Stomach (tissue), 4 donors: Measurements from ENCODE around the gene RASIP1.
"Not testable (repeated sequence)": the region's sequence is repeated elsewhere in the genome, so short reads cannot be mapped to it uniquely, and the experiment has no call there.

Experiments used
- POLR2A ChIP-seq, 4 donors: fragments of 450-650 bp; IDR thresholded peaks; one replicate each; pipeline ENCODE4 v1.6.1; 2016; ENCODE audit warnings: antibody characterized with exemption in 4 of 4, control low read depth in 2 of 4, mild to moderate bottlenecking in 1 of 4, moderate library complexity in 1 of 4
- TF ChIP-seq, protein P1 (sequence below), 7 experiments: fragments of 450-650 bp in 4 of 7; fragments of 200-600 bp in 3 of 7; sonication (generic) in 3 of 7; IDR thresholded peaks; one replicate each; pipeline ENCODE4 v1.5.1; 2016 to 2019; ENCODE audit warnings: antibody characterized with exemption in 7 of 7, control low read depth in 2 of 7, mild to moderate bottlenecking in 1 of 7

DNA sequence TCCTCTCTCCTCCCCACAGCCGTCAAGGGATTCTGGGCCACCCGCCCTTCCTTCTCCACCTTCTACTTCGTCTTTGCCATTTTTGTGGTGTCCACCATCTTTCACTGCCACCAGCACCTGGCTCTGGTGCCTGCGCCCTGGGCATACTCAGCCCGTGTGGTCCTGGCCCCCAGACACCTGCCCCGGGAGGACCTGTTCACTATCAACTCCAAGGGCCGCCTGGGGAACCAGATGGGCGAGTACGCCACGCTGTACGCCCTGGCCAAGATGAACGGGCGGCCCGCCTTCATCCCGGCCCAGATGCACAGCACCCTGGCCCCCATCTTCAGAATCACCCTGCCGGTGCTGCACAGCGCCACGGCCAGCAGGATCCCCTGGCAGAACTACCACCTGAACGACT lies 60.4 kb downstream of the RASIP1 start:
- TF ChIP-seq, protein P1, sequence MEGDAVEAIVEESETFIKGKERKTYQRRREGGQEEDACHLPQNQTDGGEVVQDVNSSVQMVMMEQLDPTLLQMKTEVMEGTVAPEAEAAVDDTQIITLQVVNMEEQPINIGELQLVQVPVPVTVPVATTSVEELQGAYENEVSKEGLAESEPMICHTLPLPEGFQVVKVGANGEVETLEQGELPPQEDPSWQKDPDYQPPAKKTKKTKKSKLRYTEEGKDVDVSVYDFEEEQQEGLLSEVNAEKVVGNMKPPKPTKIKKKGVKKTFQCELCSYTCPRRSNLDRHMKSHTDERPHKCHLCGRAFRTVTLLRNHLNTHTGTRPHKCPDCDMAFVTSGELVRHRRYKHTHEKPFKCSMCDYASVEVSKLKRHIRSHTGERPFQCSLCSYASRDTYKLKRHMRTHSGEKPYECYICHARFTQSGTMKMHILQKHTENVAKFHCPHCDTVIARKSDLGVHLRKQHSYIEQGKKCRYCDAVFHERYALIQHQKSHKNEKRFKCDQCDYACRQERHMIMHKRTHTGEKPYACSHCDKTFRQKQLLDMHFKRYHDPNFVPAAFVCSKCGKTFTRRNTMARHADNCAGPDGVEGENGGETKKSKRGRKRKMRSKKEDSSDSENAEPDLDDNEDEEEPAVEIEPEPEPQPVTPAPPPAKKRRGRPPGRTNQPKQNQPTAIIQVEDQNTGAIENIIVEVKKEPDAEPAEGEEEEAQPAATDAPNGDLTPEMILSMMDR (IDR thresholded peaks at IDR 0.05), result not testable (repeated sequence)
- TF ChIP-seq POLR2A (IDR thresholded peaks at IDR 0.05), result not testable (repeated sequence)
